HG02884 (cell line): ENCODE results near the gene RB1.
"Not testable (repeated sequence)": the region's sequence is repeated elsewhere in the genome, so short reads cannot be mapped to it uniquely, and the experiment has no call there.

Experiments
- ATAC-seq: cut with Tn5 transposase; IDR thresholded peaks from one replicate; pipeline ENCODE4 v1.9.1; 2021; ENCODE audit warnings: mild to moderate bottlenecking, moderate library complexity; ENCODE audit not compliant: unreplicated experiment

Gene RB1

DNA sequence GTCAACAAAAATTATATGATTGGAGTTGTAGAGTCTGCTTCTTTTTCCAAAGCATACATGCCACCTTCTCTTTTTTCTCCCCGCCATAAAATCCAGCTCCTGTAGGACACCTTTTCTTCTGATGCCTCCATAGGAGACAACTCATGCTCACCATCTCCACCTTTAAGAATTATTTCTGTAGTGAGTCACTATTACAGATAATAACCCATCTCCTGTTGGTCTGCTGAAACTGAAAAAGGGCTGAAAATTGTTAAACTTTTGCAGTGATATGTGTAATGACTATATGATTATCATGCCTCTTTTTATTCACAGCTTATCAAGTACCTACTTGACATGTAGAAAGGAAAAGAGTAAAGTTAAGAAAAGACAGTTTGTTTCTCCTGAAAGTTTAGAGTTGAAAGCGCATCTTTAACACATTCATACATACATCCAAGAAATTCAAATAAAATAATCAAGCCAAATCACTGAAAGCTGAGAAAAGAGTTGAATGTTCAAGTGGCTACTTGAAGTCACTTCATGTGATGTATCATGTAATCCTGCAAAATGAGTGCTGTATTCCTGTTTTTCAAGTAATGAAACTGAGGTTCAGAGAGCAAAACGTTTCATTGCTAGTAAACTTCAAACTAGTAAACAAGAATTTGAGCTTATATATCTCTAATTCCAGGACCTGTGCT is 144.9 kb downstream of the RB1 start:
- ATAC-seq, result no peak

GRCh38 chr13:48448959-48449614 is 145.5 kb downstream of the RB1 start:
- ATAC-seq, result no peak

- ATAC-seq, result no peak
Measured at GRCh38 chr13:48449656-48450055, 146.1 kb downstream of the RB1 start.

- ATAC-seq, result not testable (repeated sequence)
Measured at GRCh38 chr13:48451196-48451595, 147.6 kb downstream of the RB1 start.

GRCh38 chr13:48456546-48456945 is 153.0 kb downstream of the RB1 start:
- no peak for ATAC-seq

- no peak for ATAC-seq
Measured at GRCh38 chr13:48457578-48458242, 154.2 kb downstream of the RB1 start.

DNA sequence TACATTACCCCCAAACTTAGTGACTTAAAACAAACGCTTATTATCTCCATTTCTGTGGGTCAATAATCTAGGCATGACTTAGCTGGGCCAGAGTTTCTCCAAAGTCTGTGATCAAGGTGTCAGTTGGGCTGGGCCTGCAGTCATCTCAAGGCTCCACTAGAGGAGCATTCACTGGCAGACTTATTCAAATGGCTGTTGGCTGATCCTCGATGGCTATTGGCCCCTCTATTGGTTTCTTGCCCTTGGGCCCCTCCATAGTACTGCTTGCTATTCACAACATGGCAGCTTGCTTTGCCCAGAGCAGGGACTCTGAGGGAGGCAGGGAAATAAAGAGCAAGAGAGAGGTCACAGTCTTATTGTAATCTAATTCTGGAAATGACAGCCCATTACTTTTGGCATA is 171.7 kb downstream of the RB1 start:
- ATAC-seq, result no peak

DNA sequence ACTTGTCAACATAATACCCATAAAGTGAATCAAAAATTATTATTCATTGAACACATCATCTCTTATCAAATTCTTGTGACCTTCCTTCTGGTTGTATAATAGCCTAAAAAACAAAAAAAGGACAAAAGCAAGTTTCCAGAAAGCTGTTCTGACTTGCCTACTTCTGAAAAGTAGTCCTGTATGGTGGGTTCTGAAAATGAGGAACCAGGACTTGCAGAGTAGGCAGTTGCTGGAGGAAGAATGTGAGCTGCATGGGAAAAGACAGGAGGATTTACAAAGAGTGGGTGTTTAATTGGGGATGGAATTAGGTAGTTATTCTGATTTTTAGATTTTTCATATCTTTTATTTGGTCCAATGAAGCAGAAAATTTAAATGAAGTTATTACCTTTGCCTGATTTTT is 172.7 kb downstream of the RB1 start:
- ATAC-seq, result peak; percentile 51

- no peak for ATAC-seq
Measured at GRCh38 chr13:48476686-48477085, 173.1 kb downstream of the RB1 start.

GRCh38 chr13:48477191-48477855 is 173.8 kb downstream of the RB1 start:
- peak; percentile 64 for ATAC-seq

- no peak for ATAC-seq
Measured at GRCh38 chr13:48478391-48478790, 174.8 kb downstream of the RB1 start.

GRCh38 chr13:48483575-48483974 is 180.0 kb downstream of the RB1 start:
- no peak for ATAC-seq

DNA sequence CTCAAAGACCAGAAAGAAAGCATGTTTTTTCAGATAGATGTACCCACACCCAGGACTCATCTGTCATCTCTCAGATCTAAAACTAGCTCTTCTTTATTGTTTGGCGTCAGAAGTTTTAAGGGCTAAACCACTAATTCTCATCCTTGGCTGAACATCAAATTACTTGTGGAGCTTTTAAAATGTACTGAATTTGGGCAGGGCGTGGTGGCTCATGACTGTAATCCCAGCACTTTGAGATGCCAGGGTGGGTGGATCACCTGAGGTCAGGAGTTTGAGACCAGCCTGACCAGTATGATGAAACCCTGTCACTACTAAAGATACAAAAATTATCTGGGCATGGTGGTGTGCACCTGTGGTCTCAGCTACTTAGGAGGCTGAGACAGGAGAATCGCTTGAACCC is 181.9 kb downstream of the RB1 start:
- ATAC-seq, result no peak

DNA sequence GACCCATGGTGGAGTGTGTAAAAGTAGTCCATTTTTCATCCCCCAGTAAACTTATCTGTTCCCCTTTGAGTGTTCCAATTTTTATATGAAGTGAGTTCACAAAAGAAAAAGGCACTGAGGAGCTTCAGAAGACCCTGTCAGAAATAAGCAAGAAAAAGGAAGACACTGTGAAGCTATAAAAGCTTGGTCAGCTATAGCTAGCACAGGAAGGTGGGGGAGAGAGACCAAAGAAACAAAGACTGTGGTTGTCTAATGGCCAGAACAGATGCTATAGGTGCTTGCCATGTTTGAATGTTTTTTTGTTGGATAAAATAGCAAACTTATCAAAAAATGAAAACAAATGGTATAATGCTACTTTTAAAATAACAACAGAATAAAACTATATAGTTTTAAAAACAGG is 182.8 kb downstream of the RB1 start:
- ATAC-seq, result no peak

GRCh38 chr13:48486836-48487235 is 183.3 kb downstream of the RB1 start:
- ATAC-seq, result no peak

DNA sequence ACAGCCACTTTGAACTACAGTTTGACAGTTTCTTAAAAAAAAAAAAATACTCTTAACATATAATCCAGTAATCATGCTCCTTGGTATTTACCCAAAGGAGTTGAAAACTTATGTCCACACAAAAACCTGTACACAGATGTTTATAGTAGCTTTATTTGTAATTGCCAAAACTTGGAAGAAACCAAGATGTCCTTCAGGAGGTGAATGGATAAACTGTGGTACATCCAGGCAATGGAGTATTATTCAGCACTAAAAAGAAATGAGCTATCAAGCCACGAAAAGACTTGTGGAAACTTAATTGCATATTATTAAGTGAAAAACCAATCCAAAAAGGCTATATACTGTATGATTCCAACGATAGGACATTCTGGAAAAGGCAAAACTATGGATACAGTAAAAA is 184.4 kb downstream of the RB1 start:
- ATAC-seq, result no peak

DNA sequence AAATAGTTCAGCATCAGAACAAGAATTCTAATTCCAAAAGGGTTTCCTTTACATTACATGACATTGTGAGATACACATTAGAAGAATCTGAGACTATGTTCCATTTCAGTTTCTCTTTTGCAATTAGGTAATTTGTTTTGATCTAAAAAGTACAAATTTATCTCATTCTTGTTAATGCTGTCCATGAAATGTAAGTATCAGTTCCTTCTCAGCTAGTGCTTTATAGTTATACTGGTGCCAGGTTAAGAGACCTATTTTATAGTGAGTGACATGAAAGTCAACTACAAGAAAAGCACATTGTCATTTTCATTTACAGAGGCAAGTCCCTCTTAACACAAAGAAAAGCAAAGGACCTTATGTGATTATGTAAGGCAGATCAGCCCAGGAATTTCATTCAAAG is 185.4 kb downstream of the RB1 start:
- ATAC-seq, result no peak

GRCh38 chr13:48489666-48490065 is 186.1 kb downstream of the RB1 start:
- no peak for ATAC-seq

- no peak for ATAC-seq
Measured at GRCh38 chr13:48490241-48490640, 186.7 kb downstream of the RB1 start.

GRCh38 chr13:48491423-48492095 is 188.0 kb downstream of the RB1 start:
- peak; percentile 1 for ATAC-seq

- peak; percentile 54 for ATAC-seq
Measured at GRCh38 chr13:48492096-48492440, 188.5 kb downstream of the RB1 start.
